ENCODE measurements around the gene NUDT13.

DNA sequence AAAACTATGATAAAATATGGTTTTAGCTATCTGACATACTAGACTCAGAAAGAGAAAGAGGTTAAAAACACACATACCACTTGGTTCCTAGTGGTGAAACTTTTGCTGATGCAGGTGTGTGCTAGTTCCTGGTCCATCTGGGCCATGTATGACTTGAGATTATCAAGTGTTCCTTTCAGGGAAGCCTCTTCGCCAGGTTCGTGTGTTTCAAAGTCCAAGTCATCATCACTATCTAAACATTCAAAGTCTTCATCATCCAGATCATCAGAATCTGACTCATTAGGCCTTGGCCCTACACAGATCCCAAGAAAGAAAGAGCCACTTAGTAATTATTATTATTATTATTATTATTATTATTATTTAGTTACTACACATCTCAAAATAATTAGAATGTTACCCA is 26.4 kb downstream of the NUDT13 start:
- TF ChIP-seq, protein P1, sequence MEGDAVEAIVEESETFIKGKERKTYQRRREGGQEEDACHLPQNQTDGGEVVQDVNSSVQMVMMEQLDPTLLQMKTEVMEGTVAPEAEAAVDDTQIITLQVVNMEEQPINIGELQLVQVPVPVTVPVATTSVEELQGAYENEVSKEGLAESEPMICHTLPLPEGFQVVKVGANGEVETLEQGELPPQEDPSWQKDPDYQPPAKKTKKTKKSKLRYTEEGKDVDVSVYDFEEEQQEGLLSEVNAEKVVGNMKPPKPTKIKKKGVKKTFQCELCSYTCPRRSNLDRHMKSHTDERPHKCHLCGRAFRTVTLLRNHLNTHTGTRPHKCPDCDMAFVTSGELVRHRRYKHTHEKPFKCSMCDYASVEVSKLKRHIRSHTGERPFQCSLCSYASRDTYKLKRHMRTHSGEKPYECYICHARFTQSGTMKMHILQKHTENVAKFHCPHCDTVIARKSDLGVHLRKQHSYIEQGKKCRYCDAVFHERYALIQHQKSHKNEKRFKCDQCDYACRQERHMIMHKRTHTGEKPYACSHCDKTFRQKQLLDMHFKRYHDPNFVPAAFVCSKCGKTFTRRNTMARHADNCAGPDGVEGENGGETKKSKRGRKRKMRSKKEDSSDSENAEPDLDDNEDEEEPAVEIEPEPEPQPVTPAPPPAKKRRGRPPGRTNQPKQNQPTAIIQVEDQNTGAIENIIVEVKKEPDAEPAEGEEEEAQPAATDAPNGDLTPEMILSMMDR (IDR thresholded peaks at IDR 0.05) = no peak
- TF ChIP-seq POLR2A (IDR thresholded peaks at IDR 0.05) = no peak

Data from gastroesophageal sphincter (tissue), 3 donors.